Endothelial cell (in vitro differentiated cells): ENCODE results near the gene TPPP3. TPM values are rescaled to one million over a fixed set of nuclear protein-coding genes. Genes with fewer than 3 reads are reported as not detected.

Source experiments
- DNase-seq: peaks from one replicate; pipeline ENCODE4 v3.0.0; 2021; ENCODE audit warnings: low spot score
- H3K27ac Mint-ChIP-seq: one replicate; pipeline ENCODE4 v1.8.0; 2021; ENCODE audit warnings: mixed read lengths, inconsistent platforms; ENCODE audit not compliant: unreplicated experiment
- H3K27me3 Mint-ChIP-seq: one replicate; pipeline ENCODE4 v1.8.0; 2021; ENCODE audit warnings: mild to moderate bottlenecking, moderate library complexity, mixed read lengths, inconsistent platforms; ENCODE audit not compliant: unreplicated experiment
- H3K36me3 Mint-ChIP-seq: one replicate; pipeline ENCODE4 v1.8.0; 2021; ENCODE audit warnings: mild to moderate bottlenecking, low read depth, mixed read lengths, inconsistent platforms; ENCODE audit not compliant: unreplicated experiment
- H3K4me1 Mint-ChIP-seq: one replicate; pipeline ENCODE4 v1.8.0; 2021; ENCODE audit warnings: mild to moderate bottlenecking, mixed read lengths, inconsistent platforms; ENCODE audit not compliant: unreplicated experiment
- H3K4me3 Mint-ChIP-seq: one replicate; pipeline ENCODE4 v1.8.0; 2021; ENCODE audit warnings: mild to moderate bottlenecking, mixed read lengths, inconsistent platforms; ENCODE audit not compliant: unreplicated experiment
- H3K9me3 Mint-ChIP-seq: one replicate; pipeline ENCODE4 v1.8.0; 2021; ENCODE audit warnings: mixed read lengths, inconsistent platforms; ENCODE audit not compliant: unreplicated experiment
- long read RNA-seq: library from polyadenylated mRNA; unstranded; transcript quantifications from one replicate; pipeline ENCODE4 v2.0.0, GENCODE V29; 2020; ENCODE audit not compliant: unreplicated experiment
- total RNA-seq: library from RNA; stranded (reverse); fragmentation: NEBNext Ultra II Directional; extraction: Animal tissue kit (Norgen Biotek cat#: 25700); gene quantifications from one replicate; pipeline ENCODE4 v1.2.1, GENCODE V29; 2021; ENCODE audit not compliant: unreplicated experiment
- TF ChIP-seq, protein P1 (sequence below): fragments of 200-600 bp; sonication (generic); IDR thresholded peaks from one replicate; pipeline ENCODE4 v1.5.0; 2021; ENCODE audit warnings: antibody characterized with exemption; ENCODE audit not compliant: unreplicated experiment

The TPPP3 gene
- 1.1 TPM for total RNA-seq
- long read RNA-seq, partial matches to known transcripts = 0 of 3 reads
- long read RNA-seq, other reads (novel, unspliced or antisense) = 0 of 3 reads

DNA sequence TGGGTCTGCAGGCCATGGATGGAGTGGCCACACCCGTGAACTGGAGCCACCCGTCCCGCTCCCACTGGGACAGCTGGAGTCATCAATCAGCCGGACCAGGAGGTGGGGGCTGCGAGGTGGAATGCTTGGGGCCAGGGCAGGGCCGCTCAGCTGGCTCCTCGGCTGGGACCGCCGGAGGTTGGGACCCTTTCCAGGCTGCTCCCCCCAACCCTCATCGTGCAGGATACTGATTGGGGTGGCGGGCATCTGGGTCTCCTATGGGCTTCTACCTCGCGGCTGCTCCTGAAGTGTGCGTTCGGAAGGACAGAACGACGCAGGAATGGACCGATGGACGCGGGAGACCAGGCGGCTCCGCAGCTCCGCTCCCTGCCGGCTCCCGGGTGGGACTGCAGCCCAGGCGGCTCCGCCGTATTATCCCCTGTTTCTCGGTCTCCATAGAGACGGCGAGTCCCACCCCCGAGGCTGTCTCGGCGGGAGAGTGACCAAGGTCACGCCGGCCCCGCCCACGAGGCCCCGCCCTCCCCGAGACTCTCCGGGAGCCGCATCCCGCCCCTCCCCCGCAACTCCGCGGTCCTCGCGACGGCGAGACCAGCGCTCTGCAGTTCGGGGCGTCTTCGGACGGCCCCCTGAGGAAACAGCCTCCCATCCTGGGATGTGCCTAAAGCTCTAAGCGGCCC lies at the start of gene TPPP3:
TPPP3 (minus strand) TSS at position 388 of the 677 bp plus-strand sequence. CDS start 2,387 bp downstream, outside the sequence.
- H3K36me3 Mint-ChIP-seq = peaks cover 9% of the 10 kb centered on the region
- TF ChIP-seq, protein P1, sequence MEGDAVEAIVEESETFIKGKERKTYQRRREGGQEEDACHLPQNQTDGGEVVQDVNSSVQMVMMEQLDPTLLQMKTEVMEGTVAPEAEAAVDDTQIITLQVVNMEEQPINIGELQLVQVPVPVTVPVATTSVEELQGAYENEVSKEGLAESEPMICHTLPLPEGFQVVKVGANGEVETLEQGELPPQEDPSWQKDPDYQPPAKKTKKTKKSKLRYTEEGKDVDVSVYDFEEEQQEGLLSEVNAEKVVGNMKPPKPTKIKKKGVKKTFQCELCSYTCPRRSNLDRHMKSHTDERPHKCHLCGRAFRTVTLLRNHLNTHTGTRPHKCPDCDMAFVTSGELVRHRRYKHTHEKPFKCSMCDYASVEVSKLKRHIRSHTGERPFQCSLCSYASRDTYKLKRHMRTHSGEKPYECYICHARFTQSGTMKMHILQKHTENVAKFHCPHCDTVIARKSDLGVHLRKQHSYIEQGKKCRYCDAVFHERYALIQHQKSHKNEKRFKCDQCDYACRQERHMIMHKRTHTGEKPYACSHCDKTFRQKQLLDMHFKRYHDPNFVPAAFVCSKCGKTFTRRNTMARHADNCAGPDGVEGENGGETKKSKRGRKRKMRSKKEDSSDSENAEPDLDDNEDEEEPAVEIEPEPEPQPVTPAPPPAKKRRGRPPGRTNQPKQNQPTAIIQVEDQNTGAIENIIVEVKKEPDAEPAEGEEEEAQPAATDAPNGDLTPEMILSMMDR = peak; percentile 72
- H3K27ac Mint-ChIP-seq = peak within 1 kb of the TSS; percentile 59
- H3K9me3 Mint-ChIP-seq = no peaks in the 10 kb centered on the region
- H3K4me3 Mint-ChIP-seq = no peak within 1 kb of the TSS
- peaks cover 3% of the 10 kb centered on the region for H3K4me1 Mint-ChIP-seq
- H3K27me3 Mint-ChIP-seq = peaks cover 23% of the 10 kb centered on the region
- peak; percentile 84 for DNase-seq

DNA sequence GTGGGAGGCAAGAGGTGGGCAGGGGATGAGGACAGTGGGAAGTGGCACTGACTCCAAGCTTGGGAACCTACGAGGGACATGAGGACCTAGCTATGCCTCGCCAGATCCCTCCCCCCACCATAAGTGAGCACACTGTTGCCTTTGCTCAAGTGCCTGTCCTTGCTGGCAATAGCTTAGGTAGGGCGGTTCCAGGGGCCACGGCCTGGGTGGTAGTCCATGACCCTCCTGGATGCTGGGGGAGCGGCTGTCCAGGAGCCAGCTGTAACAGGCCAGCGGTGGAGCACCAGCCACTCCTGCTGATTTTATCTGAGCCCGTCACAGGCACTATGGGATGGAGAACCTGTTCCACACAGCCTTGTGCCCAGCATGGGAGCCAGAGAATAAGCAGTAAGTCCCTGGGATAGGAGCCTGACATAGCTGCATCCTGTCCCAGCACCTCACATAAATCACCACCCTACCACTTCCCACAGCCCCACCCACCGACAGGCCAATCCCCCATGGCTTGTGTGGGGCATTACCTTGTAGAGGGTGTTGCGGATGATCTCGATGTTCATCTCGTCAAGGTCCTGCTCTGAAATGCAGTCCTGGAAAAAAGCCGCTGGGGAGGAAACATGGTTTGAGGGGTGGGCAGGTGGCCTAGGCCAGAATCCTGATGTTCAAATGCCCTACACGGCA lies 49.4 kb upstream of the TPPP3 start:
- no peaks in the 10 kb centered on the region for H3K9me3 Mint-ChIP-seq
- peaks cover 24% of the 10 kb centered on the region for H3K36me3 Mint-ChIP-seq
- peaks cover 14% of the 10 kb centered on the region for H3K4me1 Mint-ChIP-seq
- no peak overlapping the region for H3K4me3 Mint-ChIP-seq
- TF ChIP-seq, protein P1 = no peak
- DNase-seq = no peak
- H3K27ac Mint-ChIP-seq = no peak overlapping the region
- peaks cover 21% of the 10 kb centered on the region for H3K27me3 Mint-ChIP-seq

DNA sequence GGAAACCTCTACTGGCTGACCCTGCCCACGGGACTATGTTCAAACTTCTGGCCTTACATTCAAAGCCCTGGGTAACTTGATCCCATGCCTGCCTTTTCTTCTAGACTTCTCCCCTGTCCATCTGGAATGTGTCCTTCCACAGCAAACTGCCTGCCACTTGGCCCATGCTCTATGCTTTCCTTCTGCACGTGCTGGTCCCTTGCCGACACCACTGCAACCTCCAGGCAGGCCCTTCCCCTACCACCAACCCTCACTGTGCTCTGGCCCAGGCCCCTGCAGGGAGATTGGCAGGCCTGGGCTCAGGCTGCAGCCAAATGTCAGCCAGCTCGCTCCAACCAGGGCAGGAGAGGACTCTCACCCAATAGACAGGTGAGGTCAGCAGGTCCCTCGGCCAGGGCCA lies 48.6 kb upstream of the TPPP3 start:
- no peak for DNase-seq
- H3K36me3 Mint-ChIP-seq = peaks cover 24% of the 10 kb centered on the region
- TF ChIP-seq, protein P1 = no peak
- no peaks in the 10 kb centered on the region for H3K9me3 Mint-ChIP-seq
- H3K27me3 Mint-ChIP-seq = peaks cover 22% of the 10 kb centered on the region
- peak overlapping the region; percentile 3 for H3K27ac Mint-ChIP-seq
- peaks cover 14% of the 10 kb centered on the region for H3K4me1 Mint-ChIP-seq
- no peak overlapping the region for H3K4me3 Mint-ChIP-seq

DNA sequence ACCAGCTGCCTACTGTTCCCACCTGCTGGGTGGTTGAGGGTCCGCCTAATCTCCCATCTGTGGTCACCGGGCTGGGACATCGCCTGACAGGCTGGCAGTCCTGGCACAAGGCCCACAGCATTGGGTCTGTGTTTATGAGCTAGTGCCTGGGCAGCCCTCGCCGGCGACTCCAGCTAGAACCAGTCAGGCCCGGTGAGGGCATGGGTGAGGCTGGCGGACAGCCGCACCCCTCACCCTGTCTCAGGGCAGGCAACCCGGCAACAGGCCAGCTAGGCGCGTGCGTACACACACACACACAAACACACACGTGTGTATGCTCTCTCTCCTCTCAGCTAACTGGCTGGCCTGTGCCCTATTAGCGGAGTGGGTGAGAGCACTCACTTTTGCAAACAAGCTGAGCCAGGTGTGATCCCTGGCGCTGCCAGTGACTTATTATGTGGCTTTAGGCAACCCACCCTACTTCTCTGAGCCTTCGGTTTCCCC lies 48.0 kb upstream of the TPPP3 start:
- TF ChIP-seq, protein P1 = no peak
- H3K9me3 Mint-ChIP-seq = no peaks in the 10 kb centered on the region
- no peak overlapping the region for H3K27ac Mint-ChIP-seq
- H3K4me3 Mint-ChIP-seq = no peak overlapping the region
- H3K36me3 Mint-ChIP-seq = peaks cover 24% of the 10 kb centered on the region
- peaks cover 18% of the 10 kb centered on the region for H3K27me3 Mint-ChIP-seq
- no peak for DNase-seq
- peaks cover 14% of the 10 kb centered on the region for H3K4me1 Mint-ChIP-seq
